Measurements from ENCODE around the gene C14orf180.

- TF ChIP-seq HOXD13 (CRISPR knock-in tag; IDR thresholded peaks at IDR 0.05; ENCODE audit: borderline replicate concordance) (no peak), ZNF138 (tag by site-specific recombination; IDR thresholded peaks at IDR 0.05; ENCODE audit: borderline replicate concordance) (no peak), OSR2 (tag by site-specific recombination; IDR thresholded peaks at IDR 0.05) (no peak), ZNF639 (tag by site-specific recombination; IDR thresholded peaks at IDR 0.05) (no peak)
- TF ChIP-seq, protein P1, sequence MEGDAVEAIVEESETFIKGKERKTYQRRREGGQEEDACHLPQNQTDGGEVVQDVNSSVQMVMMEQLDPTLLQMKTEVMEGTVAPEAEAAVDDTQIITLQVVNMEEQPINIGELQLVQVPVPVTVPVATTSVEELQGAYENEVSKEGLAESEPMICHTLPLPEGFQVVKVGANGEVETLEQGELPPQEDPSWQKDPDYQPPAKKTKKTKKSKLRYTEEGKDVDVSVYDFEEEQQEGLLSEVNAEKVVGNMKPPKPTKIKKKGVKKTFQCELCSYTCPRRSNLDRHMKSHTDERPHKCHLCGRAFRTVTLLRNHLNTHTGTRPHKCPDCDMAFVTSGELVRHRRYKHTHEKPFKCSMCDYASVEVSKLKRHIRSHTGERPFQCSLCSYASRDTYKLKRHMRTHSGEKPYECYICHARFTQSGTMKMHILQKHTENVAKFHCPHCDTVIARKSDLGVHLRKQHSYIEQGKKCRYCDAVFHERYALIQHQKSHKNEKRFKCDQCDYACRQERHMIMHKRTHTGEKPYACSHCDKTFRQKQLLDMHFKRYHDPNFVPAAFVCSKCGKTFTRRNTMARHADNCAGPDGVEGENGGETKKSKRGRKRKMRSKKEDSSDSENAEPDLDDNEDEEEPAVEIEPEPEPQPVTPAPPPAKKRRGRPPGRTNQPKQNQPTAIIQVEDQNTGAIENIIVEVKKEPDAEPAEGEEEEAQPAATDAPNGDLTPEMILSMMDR (tag by site-specific recombination; IDR thresholded peaks at IDR 0.05) = no peak
Measured at GRCh38 chr14:104552738-104553125, 26.8 kb upstream of the C14orf180 start.
